HEK293 (cell line): ENCODE results near the gene UXS1.

Experiments used
- CTCF ChIA-PET: fragments of 350-600 bp; formaldehyde crosslinking; extraction: SDS; loops from one replicate; lab custom pipeline; 2021; ENCODE audit warnings: antibody characterized with exemption; lab: Yijun Ruan, JAX
- POLR2A ChIA-PET: fragments of 300-600 bp; formaldehyde crosslinking; extraction: SDS; loops from one replicate; lab custom pipeline; 2020; ENCODE audit warnings: antibody characterized with exemption, inconsistent platforms; lab: Yijun Ruan, JAX
- H3K27ac ChIP-seq: fragments of 200-500 bp; sonication (Bioruptor generic); 2 replicates; pipeline ENCODE4 v1.5.1; 2014; ENCODE audit warnings: low read depth, low read length, control low read depth, inconsistent platforms; ENCODE audit errors: extremely low read depth
- H3K36me3 ChIP-seq, 2 experiments: fragments of 200-500 bp in 1 of 2; sonication (Bioruptor generic) in 1 of 2; 1 replicate in 1 of 2; 2 replicates in 1 of 2; pipeline ENCODE4 v1.5.1; 2014 to 2017; ENCODE audit warnings: inconsistent platforms in 2 of 2, low read length in 2 of 2; ENCODE audit not compliant: control insufficient read depth in 2 of 2, insufficient read depth in 1 of 2
- H3K4me1 ChIP-seq: fragments of 200-500 bp; sonication (Bioruptor generic); 2 replicates; pipeline ENCODE4 v1.5.1; 2014; ENCODE audit warnings: mild to moderate bottlenecking, low read length, inconsistent platforms; ENCODE audit not compliant: control insufficient read depth, insufficient read depth
- H3K4me3 ChIP-seq: 2 replicates; pipeline ENCODE4 v1.5.1; 2011; ENCODE audit warnings: low read depth, mild to moderate bottlenecking, control low read depth, low read length, moderate library complexity
- H3K9me3 ChIP-seq: fragments of 200-500 bp; sonication (Bioruptor generic); 2 replicates; pipeline ENCODE4 v1.5.1; 2014; ENCODE audit warnings: low read depth, low read length, inconsistent platforms; ENCODE audit not compliant: control insufficient read depth, insufficient read depth
- AEBP2 ChIP-seq: fragments of 450-650 bp; formaldehyde crosslinking; IDR thresholded peaks from 2 replicates; pipeline ENCODE4 v1.5.1; 2016; ENCODE audit warnings: missing biosample characterization, missing genetic modification characterization, borderline replicate concordance
- EGR2 ChIP-seq: fragments of 450-650 bp; formaldehyde crosslinking; IDR thresholded peaks from 2 replicates; pipeline ENCODE4 v1.5.1; 2016; ENCODE audit warnings: low read depth, missing biosample characterization, missing genetic modification characterization
- KLF7 ChIP-seq: fragments of 450-650 bp; formaldehyde crosslinking; IDR thresholded peaks from 2 replicates; pipeline ENCODE4 v1.5.1; 2016; ENCODE audit warnings: missing biosample characterization, missing genetic modification characterization, borderline replicate concordance
- KLF9 ChIP-seq: fragments of 450-650 bp; formaldehyde crosslinking; IDR thresholded peaks from 2 replicates; pipeline ENCODE4 v1.5.1; 2016; ENCODE audit warnings: missing biosample characterization, missing genetic modification characterization, low read depth
- WT1 ChIP-seq: fragments of 450-650 bp; formaldehyde crosslinking; IDR thresholded peaks from 2 replicates; pipeline ENCODE4 v1.5.1; 2016; ENCODE audit warnings: missing biosample characterization, missing genetic modification characterization
- ZBTB6 ChIP-seq: fragments of 450-650 bp; formaldehyde crosslinking; IDR thresholded peaks from 2 replicates; pipeline ENCODE4 v1.5.1; 2017; ENCODE audit warnings: missing biosample characterization, missing genetic modification characterization
- ZIC2 ChIP-seq: fragments of 450-650 bp; formaldehyde crosslinking; IDR thresholded peaks from 2 replicates; pipeline ENCODE4 v1.5.1; 2016; ENCODE audit warnings: missing biosample characterization, missing genetic modification characterization
- ZNF132 ChIP-seq: fragments of 450-650 bp; formaldehyde crosslinking; IDR thresholded peaks from 2 replicates; pipeline ENCODE4 v1.5.1; 2017; ENCODE audit warnings: missing biosample characterization, missing genetic modification characterization, borderline replicate concordance
- ZNF155 ChIP-seq: fragments of 450-650 bp; formaldehyde crosslinking; IDR thresholded peaks from 2 replicates; pipeline ENCODE4 v1.5.1; 2016; ENCODE audit warnings: missing biosample characterization, missing genetic modification characterization
- ZNF266 ChIP-seq: fragments of 450-650 bp; formaldehyde crosslinking; IDR thresholded peaks from 2 replicates; pipeline ENCODE4 v1.5.1; 2016; ENCODE audit warnings: missing biosample characterization, missing genetic modification characterization, low read depth
- ZNF324 ChIP-seq: fragments of 450-650 bp; formaldehyde crosslinking; IDR thresholded peaks from 2 replicates; pipeline ENCODE4 v1.5.1; 2016; ENCODE audit warnings: missing biosample characterization, missing genetic modification characterization
- ZNF335 ChIP-seq: fragments of 450-650 bp; formaldehyde crosslinking; conservative IDR thresholded peaks from 2 replicates; pipeline ENCODE4 v1.5.1; 2016; ENCODE audit warnings: missing biosample characterization, missing genetic modification characterization
- ZNF362 ChIP-seq: fragments of 450-650 bp; formaldehyde crosslinking; IDR thresholded peaks from 2 replicates; pipeline ENCODE4 v1.5.1; 2016; ENCODE audit warnings: missing biosample characterization, missing genetic modification characterization
- ZNF426 ChIP-seq: fragments of 450-650 bp; formaldehyde crosslinking; IDR thresholded peaks from 2 replicates; pipeline ENCODE4 v1.5.1; 2017; ENCODE audit warnings: missing biosample characterization, missing genetic modification characterization, mild to moderate bottlenecking, inconsistent platforms, moderate library complexity
- ZNF558 ChIP-seq: fragments of 450-650 bp; formaldehyde crosslinking; IDR thresholded peaks from 2 replicates; pipeline ENCODE4 v1.5.1; 2016; ENCODE audit warnings: missing biosample characterization, missing genetic modification characterization
- ZNF629 ChIP-seq: fragments of 450-650 bp; formaldehyde crosslinking; IDR thresholded peaks from 2 replicates; pipeline ENCODE4 v1.5.1; 2017; ENCODE audit warnings: missing biosample characterization, missing genetic modification characterization
- ZNF660 ChIP-seq: fragments of 450-650 bp; IDR thresholded peaks from 2 replicates; pipeline ENCODE4 v1.5.1; 2018; ENCODE audit warnings: missing biosample characterization, mild to moderate bottlenecking, missing genetic modification characterization
- ZNF776 ChIP-seq: fragments of 450-650 bp; formaldehyde crosslinking; IDR thresholded peaks from 2 replicates; pipeline ENCODE4 v1.5.0; 2017; ENCODE audit warnings: missing biosample characterization, missing genetic modification characterization, borderline replicate concordance
- ZSCAN5A ChIP-seq: fragments of 450-650 bp; formaldehyde crosslinking; IDR thresholded peaks from 2 replicates; pipeline ENCODE4 v1.5.1; 2016; ENCODE audit warnings: missing biosample characterization, missing genetic modification characterization

The UXS1 gene

GRCh38 chr2:106097038-106098000 is 96.8 kb downstream of the UXS1 start:
- Histone ChIP-seq H3K36me3 (peaks cover 0 to 83% of the 10 kb centered on the region in 2 experiments; a peak in 2 of 3 replicates), H3K4me3 (no peak overlapping the region), H3K9me3 (no peaks in the 10 kb centered on the region), H3K4me1 (no peaks in the 10 kb centered on the region), H3K27ac (no peak overlapping the region)
- TF ChIP-seq ZBTB6 (tag by site-specific recombination): no peak
- TF ChIP-seq ZSCAN5A: no peak
- no peak for TF ChIP-seq KLF7 (tag by site-specific recombination)
- TF ChIP-seq ZNF266: no peak
- no peak for TF ChIP-seq ZNF132 (tag by site-specific recombination)
- no peak for TF ChIP-seq EGR2 (tag by site-specific recombination)
- no peak for TF ChIP-seq ZNF362
- no peak for TF ChIP-seq WT1 (tag by site-specific recombination)
- no peak for TF ChIP-seq ZNF426 (tag by site-specific recombination)
- TF ChIP-seq ZNF335: no peak
- no peak for TF ChIP-seq ZNF324 (tag by site-specific recombination)
- no peak for TF ChIP-seq ZNF629 (tag by site-specific recombination)
- no peak for TF ChIP-seq ZNF558
- no peak for TF ChIP-seq ZNF660 (tag by site-specific recombination)
- no peak for TF ChIP-seq AEBP2 (tag by site-specific recombination)
- TF ChIP-seq ZNF155 (tag by site-specific recombination): no peak
- TF ChIP-seq ZNF776 (tag by site-specific recombination): no peak
- TF ChIP-seq ZIC2 (tag by site-specific recombination): no peak
- TF ChIP-seq KLF9 (tag by site-specific recombination): no peak
- CTCF ChIA-PET: interaction anchor here (0.6 to 1.6 kb wide), 2 partner anchors 102 to 155 kb away, joined by 3 to 4 read pairs; no protein-coding TSS in a partner anchor
- POLR2A ChIA-PET: no interaction called here
